HL-60 (cell line): ENCODE measurements around the gene TFAP2A.

Source experiments
- DNase-seq, 2 experiments: peaks; one replicate each; pipeline ENCODE4 v3.0.0-alpha.2; 2010 to 2020; ENCODE audit warnings: low read depth in 1 of 2, low spot score in 1 of 2
- H3K27ac ChIP-seq: fragments of 250-450 bp; sonication (Bioruptor Pico); replicated peaks from 2 replicates; pipeline ENCODE4 v1.5.1; 2020; ENCODE audit warnings: mild to moderate bottlenecking, moderate library complexity
- H3K27me3 ChIP-seq: fragments of 250-450 bp; sonication (Bioruptor Pico); 2 replicates; pipeline ENCODE4 v1.5.1; 2021; ENCODE audit warnings: mild to moderate bottlenecking, moderate library complexity; ENCODE audit not compliant: insufficient read depth, poor library complexity, severe bottlenecking
- H3K4me3 ChIP-seq: replicated peaks from 2 replicates; pipeline ENCODE4 v1.5.1; 2011; ENCODE audit warnings: mild to moderate bottlenecking, control low read depth, low read length; ENCODE audit not compliant: insufficient read depth
- GABPA ChIP-seq: IDR thresholded peaks from 2 replicates; pipeline ENCODE4 v1.6.1; 2012; ENCODE audit warnings: low read depth
- POLR2AphosphoS5 ChIP-seq: IDR thresholded peaks from 2 replicates; pipeline ENCODE4 v1.6.1; 2012; ENCODE audit warnings: low read depth
- SPI1 ChIP-seq: IDR thresholded peaks from 2 replicates; pipeline ENCODE4 v1.6.1; 2012; ENCODE audit warnings: low read depth, mild to moderate bottlenecking, borderline replicate concordance
- TF ChIP-seq, protein P1 (sequence below): IDR thresholded peaks from one replicate; pipeline ENCODE4 v1.5.1; 2011; ENCODE audit warnings: low read length, control low read depth, inconsistent platforms; ENCODE audit not compliant: insufficient read depth
- TF ChIP-seq, protein P2 (sequence below): IDR thresholded peaks from 2 replicates; pipeline ENCODE4 v1.6.1; 2012; ENCODE audit warnings: low read depth; ENCODE audit not compliant: insufficient replicate concordance

TFAP2A gene

GRCh38 chr6:10401632-10402223, 13.1 kb downstream of the TFAP2A start:
- H3K27me3 ChIP-seq, result no peaks in the 10 kb centered on the region
- peak overlapping the region; percentile 91 for H3K27ac ChIP-seq
- no peak overlapping the region for H3K4me3 ChIP-seq
- TF ChIP-seq SPI1 (no peak), GABPA (no peak), POLR2AphosphoS5 (no peak)
- TF ChIP-seq, protein P1, sequence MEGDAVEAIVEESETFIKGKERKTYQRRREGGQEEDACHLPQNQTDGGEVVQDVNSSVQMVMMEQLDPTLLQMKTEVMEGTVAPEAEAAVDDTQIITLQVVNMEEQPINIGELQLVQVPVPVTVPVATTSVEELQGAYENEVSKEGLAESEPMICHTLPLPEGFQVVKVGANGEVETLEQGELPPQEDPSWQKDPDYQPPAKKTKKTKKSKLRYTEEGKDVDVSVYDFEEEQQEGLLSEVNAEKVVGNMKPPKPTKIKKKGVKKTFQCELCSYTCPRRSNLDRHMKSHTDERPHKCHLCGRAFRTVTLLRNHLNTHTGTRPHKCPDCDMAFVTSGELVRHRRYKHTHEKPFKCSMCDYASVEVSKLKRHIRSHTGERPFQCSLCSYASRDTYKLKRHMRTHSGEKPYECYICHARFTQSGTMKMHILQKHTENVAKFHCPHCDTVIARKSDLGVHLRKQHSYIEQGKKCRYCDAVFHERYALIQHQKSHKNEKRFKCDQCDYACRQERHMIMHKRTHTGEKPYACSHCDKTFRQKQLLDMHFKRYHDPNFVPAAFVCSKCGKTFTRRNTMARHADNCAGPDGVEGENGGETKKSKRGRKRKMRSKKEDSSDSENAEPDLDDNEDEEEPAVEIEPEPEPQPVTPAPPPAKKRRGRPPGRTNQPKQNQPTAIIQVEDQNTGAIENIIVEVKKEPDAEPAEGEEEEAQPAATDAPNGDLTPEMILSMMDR, result no peak
- TF ChIP-seq, protein P2, sequence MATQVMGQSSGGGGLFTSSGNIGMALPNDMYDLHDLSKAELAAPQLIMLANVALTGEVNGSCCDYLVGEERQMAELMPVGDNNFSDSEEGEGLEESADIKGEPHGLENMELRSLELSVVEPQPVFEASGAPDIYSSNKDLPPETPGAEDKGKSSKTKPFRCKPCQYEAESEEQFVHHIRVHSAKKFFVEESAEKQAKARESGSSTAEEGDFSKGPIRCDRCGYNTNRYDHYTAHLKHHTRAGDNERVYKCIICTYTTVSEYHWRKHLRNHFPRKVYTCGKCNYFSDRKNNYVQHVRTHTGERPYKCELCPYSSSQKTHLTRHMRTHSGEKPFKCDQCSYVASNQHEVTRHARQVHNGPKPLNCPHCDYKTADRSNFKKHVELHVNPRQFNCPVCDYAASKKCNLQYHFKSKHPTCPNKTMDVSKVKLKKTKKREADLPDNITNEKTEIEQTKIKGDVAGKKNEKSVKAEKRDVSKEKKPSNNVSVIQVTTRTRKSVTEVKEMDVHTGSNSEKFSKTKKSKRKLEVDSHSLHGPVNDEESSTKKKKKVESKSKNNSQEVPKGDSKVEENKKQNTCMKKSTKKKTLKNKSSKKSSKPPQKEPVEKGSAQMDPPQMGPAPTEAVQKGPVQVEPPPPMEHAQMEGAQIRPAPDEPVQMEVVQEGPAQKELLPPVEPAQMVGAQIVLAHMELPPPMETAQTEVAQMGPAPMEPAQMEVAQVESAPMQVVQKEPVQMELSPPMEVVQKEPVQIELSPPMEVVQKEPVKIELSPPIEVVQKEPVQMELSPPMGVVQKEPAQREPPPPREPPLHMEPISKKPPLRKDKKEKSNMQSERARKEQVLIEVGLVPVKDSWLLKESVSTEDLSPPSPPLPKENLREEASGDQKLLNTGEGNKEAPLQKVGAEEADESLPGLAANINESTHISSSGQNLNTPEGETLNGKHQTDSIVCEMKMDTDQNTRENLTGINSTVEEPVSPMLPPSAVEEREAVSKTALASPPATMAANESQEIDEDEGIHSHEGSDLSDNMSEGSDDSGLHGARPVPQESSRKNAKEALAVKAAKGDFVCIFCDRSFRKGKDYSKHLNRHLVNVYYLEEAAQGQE, result no peak
- no peak for DNase-seq

DNA sequence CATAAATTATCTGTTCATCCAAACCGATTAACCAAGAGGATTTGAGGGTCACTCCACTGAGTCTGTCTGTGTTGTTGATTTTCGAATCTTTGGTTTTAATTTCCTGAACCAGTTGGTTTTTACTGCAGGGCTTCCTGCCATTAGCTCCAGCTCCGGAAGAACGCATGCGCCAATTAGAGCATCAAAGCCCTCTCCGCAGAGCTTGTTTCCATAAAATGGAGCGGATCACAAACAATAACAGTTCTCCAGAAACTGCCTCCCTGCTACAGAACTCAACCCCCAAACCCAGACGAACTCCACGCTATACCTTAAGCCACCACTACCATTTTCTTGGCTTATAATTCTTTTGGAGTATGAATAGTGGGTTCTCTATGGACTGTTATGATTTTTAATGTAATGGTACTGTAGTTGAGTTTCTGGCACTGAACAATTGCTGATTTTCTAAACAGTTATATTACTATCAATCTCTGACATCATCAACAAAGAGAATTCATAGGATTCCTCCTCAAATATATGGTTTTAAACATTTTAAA, 13.8 kb downstream of the TFAP2A start:
- H3K27me3 ChIP-seq, result no peaks in the 10 kb centered on the region
- peak overlapping the region; percentile 91 for H3K27ac ChIP-seq
- DNase-seq, result no peak
- no peak overlapping the region for H3K4me3 ChIP-seq
- no peak for TF ChIP-seq POLR2AphosphoS5
- TF ChIP-seq GABPA, result no peak
- no peak for TF ChIP-seq SPI1
- TF ChIP-seq, protein P1, result no peak
- TF ChIP-seq, protein P2, result no peak

- Histone ChIP-seq H3K27ac (no peak overlapping the region), H3K4me3 (no peak overlapping the region)
Measured at GRCh38 chr6:10400330-10400729, 14.5 kb downstream of the TFAP2A start.

More at GRCh38 chr6:10400330-10400729, 14.5 kb downstream of the TFAP2A start:
- no peak for DNase-seq
- H3K27me3 ChIP-seq, result no peaks in the 10 kb centered on the region
- TF ChIP-seq, protein P1, result no peak
- TF ChIP-seq SPI1, result no peak
- TF ChIP-seq POLR2AphosphoS5, result no peak
- TF ChIP-seq GABPA, result no peak
- TF ChIP-seq, protein P2, result no peak
